HEK293 (cell line): ENCODE data around the gene NUP43.

ENCODE experiments used
- CTCF ChIP-seq: fragments of 450-650 bp; formaldehyde crosslinking; IDR thresholded peaks from 2 replicates; pipeline ENCODE4 v1.5.1; 2016; ENCODE audit warnings: missing biosample characterization, missing genetic modification characterization
- TRIM28 ChIP-seq: IDR thresholded peaks from 2 replicates; pipeline ENCODE4 v1.6.1; 2011; ENCODE audit warnings: low read length, control low read depth, borderline replicate concordance
- ZBTB1 ChIP-seq: fragments of 450-650 bp; formaldehyde crosslinking; IDR thresholded peaks from 2 replicates; pipeline ENCODE4 v1.5.1; 2016; ENCODE audit warnings: missing biosample characterization, missing genetic modification characterization
- ZNF311 ChIP-seq: fragments of 450-650 bp; formaldehyde crosslinking; IDR thresholded peaks from 2 replicates; pipeline ENCODE4 v1.5.1; 2017; ENCODE audit warnings: missing biosample characterization, missing genetic modification characterization, borderline replicate concordance
- ZSCAN30 ChIP-seq: fragments of 450-650 bp; IDR thresholded peaks from 2 replicates; pipeline ENCODE4 v1.5.1; 2018; ENCODE audit warnings: missing biosample characterization, mild to moderate bottlenecking, missing genetic modification characterization, moderate library complexity
- TF ChIP-seq, protein P1 (sequence below): fragments of 450-650 bp; formaldehyde crosslinking; IDR thresholded peaks from 2 replicates; pipeline ENCODE4 v1.5.1; 2016; ENCODE audit warnings: missing biosample characterization, missing genetic modification characterization

- TF ChIP-seq, protein P1, sequence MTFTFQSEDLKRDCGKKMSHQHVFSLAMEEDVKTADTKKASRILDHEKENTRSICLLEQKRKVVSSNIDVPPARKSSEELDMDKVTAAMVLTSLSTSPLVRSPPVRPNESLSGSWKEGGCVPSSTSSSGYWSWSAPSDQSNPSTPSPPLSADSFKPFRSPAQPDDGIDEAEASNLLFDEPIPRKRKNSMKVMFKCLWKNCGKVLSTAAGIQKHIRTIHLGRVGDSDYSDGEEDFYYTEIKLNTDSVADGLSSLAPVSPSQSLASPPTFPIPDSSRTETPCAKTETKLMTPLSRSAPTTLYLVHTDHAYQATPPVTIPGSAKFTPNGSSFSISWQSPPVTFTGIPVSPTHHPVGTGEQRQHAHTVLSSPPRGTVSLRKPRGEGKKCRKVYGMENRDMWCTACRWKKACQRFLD (tag by site-specific recombination) = no peak
- no peak for TF ChIP-seq TRIM28
- TF ChIP-seq ZBTB1 (tag by site-specific recombination) = no peak
- no peak for TF ChIP-seq ZNF311 (tag by site-specific recombination)
- TF ChIP-seq ZSCAN30 = no peak
- TF ChIP-seq CTCF (tag by site-specific recombination) = no peak
Measured at GRCh38 chr6:149723262-149723661, 23.1 kb downstream of the NUP43 start.
